Upper lobe of left lung (tissue), 6 donors: ENCODE results near the gene STYXL2. TPM values are rescaled to one million over a fixed set of nuclear protein-coding genes. Genes with fewer than 3 reads are reported as not detected.

Experiments used
- ATAC-seq, 2 donors: fragments of 200-7000 bp; cut with Tn5 transposase; one replicate each; pipeline ENCODE4 v1.9.1; 2022; ENCODE audit warnings: mild to moderate bottlenecking in 2 of 2, moderate library complexity in 2 of 2; ENCODE audit not compliant: low FRiP score in 2 of 2
- DNase-seq, 2 donors: peaks; one replicate each; pipeline ENCODE4 v3.0.0-alpha.2; 2019 to 2020
- H3K27ac ChIP-seq, 4 donors: fragments of 200-600 bp; sonication (generic); one replicate each; pipeline ENCODE4 v1.5.1; 2016 to 2019
- H3K27me3 ChIP-seq, 4 donors: fragments of 200-600 bp; sonication (generic); one replicate each; pipeline ENCODE4 v1.5.1; 2017 to 2019
- H3K36me3 ChIP-seq, 4 donors: fragments of 200-600 bp; sonication (generic); one replicate each; pipeline ENCODE4 v1.5.1; 2016 to 2019
- H3K4me1 ChIP-seq, 4 donors: fragments of 200-600 bp; sonication (generic); one replicate each; pipeline ENCODE4 v1.5.1; 2018 to 2019
- H3K4me3 ChIP-seq, 4 donors: fragments of 200-600 bp; sonication (generic); one replicate each; pipeline ENCODE4 v1.5.1; 2017 to 2019; ENCODE audit warnings: mild to moderate bottlenecking in 2 of 4, moderate library complexity in 1 of 4
- H3K9me3 ChIP-seq, 4 donors: fragments of 200-600 bp; sonication (generic); one replicate each; pipeline ENCODE4 v1.5.1; 2018 to 2019
- CTCF ChIP-seq, 6 experiments: fragments of 450-650 bp in 4 of 6; fragments of 200-600 bp in 2 of 6; sonication (generic) in 2 of 6; IDR thresholded peaks; one replicate each; pipeline ENCODE4 v1.5.1; 2016 to 2019; ENCODE audit warnings: antibody characterized with exemption in 6 of 6
- EP300 ChIP-seq, 4 donors: sonication (generic); formaldehyde crosslinking; IDR thresholded peaks; one replicate each; pipeline ENCODE4 v1.5.1; 2017; ENCODE audit warnings: antibody characterized with exemption in 4 of 4, control low read depth in 2 of 4
- POLR2A ChIP-seq, 4 donors: fragments of 450-650 bp; IDR thresholded peaks; one replicate each; pipeline ENCODE4 v1.5.1; 2016 to 2017; ENCODE audit warnings: antibody characterized with exemption in 4 of 4, mild to moderate bottlenecking in 2 of 4
- POLR2AphosphoS5 ChIP-seq, 2 donors: sonication (generic); formaldehyde crosslinking; IDR thresholded peaks; one replicate each; pipeline ENCODE4 v1.5.1; 2017; ENCODE audit warnings: antibody characterized with exemption in 2 of 2
- WGBS, 2 donors: methylation state at CpG; one replicate each; pipeline ENCODE4 v1.1.5; 2017 to 2018; 5-methylcytosine and 5-hydroxymethylcytosine counted together
- total RNA-seq, 6 donors: library from RNA; depleted of rRNA in 4 of 6; stranded (reverse); fragments of >200 nt in 4 of 6; gene quantifications; one replicate each; pipeline versions ENCODE4 v1.1.0 to v1.2.1, GENCODE V29; 2016 to 2021
- donor health status: DM: no; HTN: no; CAD: no; lungs with moderate emphysema.
- donor health status: DM: no; HTN: yes; CAD: no; lungs with severe emphysema.

Gene STYXL2
- total RNA-seq, 6 donors from 2014 or later = 0.10 to 0.30 (median 0.23) TPM; not detected in 3

GRCh38 chr1:167060141-167061072 lies 33.5 kb upstream of the STYXL2 start:
- ATAC-seq = no peak
- H3K4me3 ChIP-seq = no peak overlapping the region
- H3K9me3 ChIP-seq = no peaks in the 10 kb centered on the region
- H3K36me3 ChIP-seq = no peaks in the 10 kb centered on the region
- WGBS, 2 donors = 76 to 79% methylated on average over 10 of the region's 10 CpGs
- H3K4me1 ChIP-seq = peaks cover 3 to 9% (median 5%) of the 10 kb centered on the region in 4 donors
- no peak for DNase-seq
- no peaks in the 10 kb centered on the region for H3K27me3 ChIP-seq
- TF ChIP-seq CTCF (IDR thresholded peaks at IDR 0.05) (no peak), POLR2AphosphoS5 (IDR thresholded peaks at IDR 0.05) (no peak), POLR2A (IDR thresholded peaks at IDR 0.05) (no peak), EP300 (IDR thresholded peaks at IDR 0.05) (no peak)
- no peak overlapping the region for H3K27ac ChIP-seq

- Histone ChIP-seq H3K9me3 (no peaks in the 10 kb centered on the region), H3K27me3 (no peaks in the 10 kb centered on the region), H3K36me3 (no peaks in the 10 kb centered on the region), H3K4me3 (no peak overlapping the region), H3K27ac (no peak overlapping the region), H3K4me1 (peaks cover 3 to 9% (median 5%) of the 10 kb centered on the region in 4 donors)
- WGBS, 2 donors = 78 to 89% methylated on average over 3 of the region's 3 CpGs
- TF ChIP-seq POLR2A (IDR thresholded peaks at IDR 0.05) = no peak
- TF ChIP-seq EP300 (IDR thresholded peaks at IDR 0.05) = no peak
- no peak for TF ChIP-seq CTCF (IDR thresholded peaks at IDR 0.05)
- TF ChIP-seq POLR2AphosphoS5 (IDR thresholded peaks at IDR 0.05) = no peak
- DNase-seq = no peak
- no peak for ATAC-seq
Measured at GRCh38 chr1:167061073-167061464, 32.8 kb upstream of the STYXL2 start.

- H3K9me3 ChIP-seq = no peaks in the 10 kb centered on the region
- WGBS, 2 donors = 79 to 82% methylated on average over 9 of the region's 9 CpGs
- H3K36me3 ChIP-seq = no peaks in the 10 kb centered on the region
- H3K27me3 ChIP-seq = no peaks in the 10 kb centered on the region
- ATAC-seq (no peak), DNase-seq (no peak)
- H3K4me1 ChIP-seq = peaks cover 4 to 7% (median 5%) of the 10 kb centered on the region in 4 donors
- no peak overlapping the region for H3K27ac ChIP-seq
- TF ChIP-seq EP300 (IDR thresholded peaks at IDR 0.05) (no peak), CTCF (IDR thresholded peaks at IDR 0.05) (no peak), POLR2AphosphoS5 (IDR thresholded peaks at IDR 0.05) (no peak), POLR2A (IDR thresholded peaks at IDR 0.05) (no peak)
- H3K4me3 ChIP-seq = no peak overlapping the region
Measured at GRCh38 chr1:167064621-167065020, 29.3 kb upstream of the STYXL2 start.

GRCh38 chr1:167065471-167065870 lies 28.4 kb upstream of the STYXL2 start:
- TF ChIP-seq CTCF (IDR thresholded peaks at IDR 0.05) (no peak), EP300 (IDR thresholded peaks at IDR 0.05) (no peak)
- WGBS, 2 donors = 88 to 93% methylated on average over 6 to 8 of the region's 8 CpGs
- no peak for DNase-seq

More at GRCh38 chr1:167065471-167065870, 28.4 kb upstream of the STYXL2 start:
- Histone ChIP-seq H3K4me1 (peaks cover 4 to 7% (median 5%) of the 10 kb centered on the region in 4 donors), H3K27ac (no peak overlapping the region), H3K27me3 (no peaks in the 10 kb centered on the region), H3K9me3 (no peaks in the 10 kb centered on the region), H3K36me3 (no peaks in the 10 kb centered on the region), H3K4me3 (no peak overlapping the region)
- ATAC-seq = no peak
